HepG2 (cell line): ENCODE data around the gene SLX9. TPM values are rescaled to one million over a fixed set of nuclear protein-coding genes. Genes with fewer than 3 reads are reported as not detected.

ENCODE experiments used
- CREB1 ChIP-seq, 2 experiments: fragments of 450-650 bp in 1 of 2; IDR thresholded peaks; 2 replicates each; pipeline ENCODE4 v1.6.1; 2016 to 2017; ENCODE audit warnings: control low read depth in 1 of 2, mild to moderate bottlenecking in 1 of 2, missing compliant biosample characterization in 1 of 2, missing genetic modification characterization in 1 of 2
- EED ChIP-seq: sonication (generic); formaldehyde crosslinking; IDR thresholded peaks from 2 replicates; pipeline ENCODE4 v1.5.0; 2020; ENCODE audit warnings: mild to moderate bottlenecking, missing genetic modification reagents
- FOXO4 ChIP-seq: sonication (generic); formaldehyde crosslinking; conservative IDR thresholded peaks from 2 replicates; pipeline ENCODE4 v1.8.1; 2023; ENCODE audit warnings: missing genetic modification reagents
- HMGA1 ChIP-seq: sonication (generic); formaldehyde crosslinking; conservative IDR thresholded peaks from 2 replicates; pipeline ENCODE4 v1.4.0; 2020; ENCODE audit warnings: missing genetic modification reagents
- JUNB ChIP-seq: sonication (generic); formaldehyde crosslinking; IDR thresholded peaks from 2 replicates; pipeline ENCODE4 v1.8.0; 2022; ENCODE audit warnings: missing genetic modification reagents, mild to moderate bottlenecking, borderline replicate concordance
- KAT8 ChIP-seq: IDR thresholded peaks from 2 replicates; pipeline ENCODE4 v1.6.1; 2016; ENCODE audit warnings: missing genetic modification reagents, missing compliant biosample characterization
- KDM6A ChIP-seq: IDR thresholded peaks from 2 replicates; pipeline ENCODE4 v1.6.1; 2016; ENCODE audit warnings: low read depth
- NBN ChIP-seq: fragments of 450-650 bp; conservative IDR thresholded peaks from 2 replicates; pipeline ENCODE4 v1.6.1; 2017
- POGK ChIP-seq: sonication (generic); formaldehyde crosslinking; conservative IDR thresholded peaks from 2 replicates; pipeline ENCODE4 v1.8.0; 2022; ENCODE audit warnings: mild to moderate bottlenecking, moderate library complexity, missing genetic modification reagents
- RXRA ChIP-seq: sonication (generic); formaldehyde crosslinking; IDR thresholded peaks from 2 replicates; pipeline ENCODE4 v1.5.1; 2020; ENCODE audit warnings: missing genetic modification reagents
- SNRNP70 ChIP-seq: fragments of 200-400 bp; formaldehyde crosslinking; IDR thresholded peaks from 2 replicates; pipeline ENCODE4 v1.6.1; 2017; ENCODE audit warnings: mild to moderate bottlenecking, low read depth, low read length, moderate library complexity
- ZBTB3 ChIP-seq: sonication (generic); formaldehyde crosslinking; IDR thresholded peaks from 2 replicates; pipeline ENCODE4 v1.4.0; 2020; ENCODE audit warnings: low read depth, mild to moderate bottlenecking, moderate library complexity, missing genetic modification reagents, borderline replicate concordance
- ZBTB33 ChIP-seq: sonication (generic); formaldehyde crosslinking; IDR thresholded peaks from 2 replicates; pipeline ENCODE4 v1.4.0; 2020; ENCODE audit warnings: missing genetic modification reagents
- ZNF224 ChIP-seq: sonication (generic); formaldehyde crosslinking; IDR thresholded peaks from 2 replicates; pipeline ENCODE4 v1.5.0; 2020; ENCODE audit warnings: mild to moderate bottlenecking, missing genetic modification reagents
- ZNF562 ChIP-seq: sonication (generic); formaldehyde crosslinking; IDR thresholded peaks from 2 replicates; pipeline ENCODE4 v1.8.0; 2022; ENCODE audit warnings: missing genetic modification reagents, borderline replicate concordance
- ZNF7 ChIP-seq: IDR thresholded peaks from 2 replicates; pipeline ENCODE4 v1.6.1; 2016; ENCODE audit warnings: missing biosample characterization, missing genetic modification reagents
- ZNF747 ChIP-seq: sonication (generic); formaldehyde crosslinking; IDR thresholded peaks from 2 replicates; pipeline ENCODE4 v1.8.1; 2023; ENCODE audit warnings: missing genetic modification reagents, mild to moderate bottlenecking, borderline replicate concordance
- polyA plus RNA-seq, 8 experiments: library from polyadenylated mRNA; depleted of rRNA in 3 of 8; stranded (reverse) in 7 of 8; unstranded in 1 of 8; fragments of >200 nt; fragmentation: Illumina TruSeq in 4 of 8; extraction: Trizol in 4 of 8; gene quantifications; 2 replicates each; pipeline versions ENCODE4 v1.2.1 to v1.2.3, GENCODE V29; 2011 to 2016; ENCODE audit warnings: low read depth in 4 of 8, missing spikeins in 1 of 8, mixed read lengths in 1 of 8; ENCODE audit not compliant: insufficient read depth in 1 of 8
- total RNA-seq, 5 experiments: library from RNA; depleted of rRNA; stranded (reverse); fragments of >200 nt; fragmentation: Illumina TruSeq; extraction: Trizol; gene quantifications; 2 replicates each; pipeline ENCODE4 v1.2.3, GENCODE V29; 2016; ENCODE audit warnings: low read depth in 1 of 5
- TF ChIP-seq, protein P1 (sequence below): fragments of 450-650 bp; IDR thresholded peaks from 2 replicates; pipeline ENCODE4 v1.6.1; 2016
- TF ChIP-seq, protein P2 (sequence below): sonication (generic); formaldehyde crosslinking; IDR thresholded peaks from 2 replicates; pipeline ENCODE4 v1.8.1; 2023; ENCODE audit warnings: mild to moderate bottlenecking, moderate library complexity, missing genetic modification reagents
- TF ChIP-seq, protein P3 (sequence below): sonication (generic); formaldehyde crosslinking; IDR thresholded peaks from 2 replicates; pipeline ENCODE4 v1.4.0; 2020; ENCODE audit warnings: low read depth, mild to moderate bottlenecking, missing genetic modification reagents

The SLX9 gene
- total and polyA plus RNA-seq, 2 of the 13 experiments (the other 11 are each of a cell fraction or from before 2014, with no cell fraction given): 21.0 to 47.1 TPM

DNA sequence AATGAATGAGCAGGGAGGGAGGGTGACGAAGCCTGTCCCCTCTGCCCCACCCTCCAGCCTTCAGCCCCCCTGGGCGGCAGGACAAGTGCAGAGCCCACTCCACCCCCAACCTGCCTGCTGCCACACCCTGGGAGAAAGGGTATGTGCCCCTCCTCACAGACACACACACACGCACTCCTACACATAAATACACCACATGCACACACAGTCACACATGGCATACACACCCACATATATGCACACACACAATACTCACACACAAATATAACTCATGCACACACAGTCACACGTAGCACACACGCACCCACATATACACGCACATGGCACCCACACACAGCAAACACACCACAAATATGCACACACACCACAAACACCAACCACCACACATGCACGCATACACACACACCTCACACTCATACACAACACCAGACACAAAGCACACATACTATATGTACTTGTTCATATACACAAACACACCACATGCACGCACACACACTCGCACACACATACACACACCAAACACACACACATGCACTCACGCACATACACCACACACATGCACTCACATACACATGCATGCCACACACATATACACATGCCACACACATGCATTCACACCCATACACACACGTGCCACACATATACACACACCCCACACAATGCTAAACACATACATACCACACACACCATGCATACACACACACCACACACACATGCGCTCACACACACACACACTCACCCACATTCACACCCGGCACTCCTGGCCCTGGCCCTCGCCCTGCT is 35.5 kb upstream of the SLX9 start (continued):
- TF ChIP-seq FOXO4 (CRISPR knock-in tag) (no peak), SNRNP70 (no peak), HMGA1 (CRISPR knock-in tag) (no peak), JUNB (0 out of 2 replicates have a peak, but pooled peaks have one; percentile 37), ZNF562 (CRISPR knock-in tag) (no peak), ZNF224 (no peak), RXRA (CRISPR knock-in tag) (no peak), CREB1 (IDR thresholded peaks at IDR 0.05) (0 out of 2 replicates have a peak, but pooled peaks have one; percentile 2), CREB1 (CRISPR knock-in tag; IDR thresholded peaks at IDR 0.05) (no peak), ZNF747 (no peak), POGK (CRISPR knock-in tag) (no peak), KDM6A (CRISPR knock-in tag) (no peak), KAT8 (no peak), ZBTB3 (no peak), ZBTB33 (no peak), NBN (peak; percentile 71; the same call in 1 of the 2 replicates), EED (CRISPR knock-in tag) (no peak), ZNF7 (CRISPR knock-in tag) (no peak)
- TF ChIP-seq, protein P1, sequence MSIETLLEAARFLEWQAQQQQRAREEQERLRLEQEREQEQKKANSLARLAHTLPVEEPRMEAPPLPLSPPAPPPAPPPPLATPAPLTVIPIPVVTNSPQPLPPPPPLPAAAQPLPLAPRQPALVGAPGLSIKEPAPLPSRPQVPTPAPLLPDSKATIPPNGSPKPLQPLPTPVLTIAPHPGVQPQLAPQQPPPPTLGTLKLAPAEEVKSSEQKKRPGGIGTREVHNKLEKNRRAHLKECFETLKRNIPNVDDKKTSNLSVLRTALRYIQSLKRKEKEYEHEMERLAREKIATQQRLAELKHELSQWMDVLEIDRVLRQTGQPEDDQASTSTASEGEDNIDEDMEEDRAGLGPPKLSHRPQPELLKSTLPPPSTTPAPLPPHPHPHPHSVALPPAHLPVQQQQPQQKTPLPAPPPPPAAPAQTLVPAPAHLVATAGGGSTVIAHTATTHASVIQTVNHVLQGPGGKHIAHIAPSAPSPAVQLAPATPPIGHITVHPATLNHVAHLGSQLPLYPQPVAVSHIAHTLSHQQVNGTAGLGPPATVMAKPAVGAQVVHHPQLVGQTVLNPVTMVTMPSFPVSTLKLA: peak; percentile 76
- TF ChIP-seq, protein P2, sequence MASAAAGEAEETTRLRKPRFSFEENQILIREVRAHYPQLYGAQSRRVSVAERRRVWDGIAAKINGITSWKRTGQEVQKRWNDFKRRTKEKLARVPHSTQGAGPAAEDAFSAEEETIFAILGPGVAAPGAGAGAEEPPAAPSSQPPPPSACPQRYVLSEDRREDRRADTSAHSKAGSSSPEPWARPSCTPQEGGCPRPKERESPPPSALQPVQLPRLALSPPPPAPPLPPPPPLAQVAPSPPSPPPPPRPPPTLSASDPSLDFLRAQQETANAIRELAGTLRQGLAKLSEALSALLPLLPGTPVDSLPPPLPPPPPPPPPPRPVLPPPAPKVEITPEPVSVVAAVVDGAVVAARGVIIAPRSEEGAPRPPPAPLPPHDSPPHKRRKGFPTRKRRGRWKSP (CRISPR knock-in tag): no peak
- TF ChIP-seq, protein P3, sequence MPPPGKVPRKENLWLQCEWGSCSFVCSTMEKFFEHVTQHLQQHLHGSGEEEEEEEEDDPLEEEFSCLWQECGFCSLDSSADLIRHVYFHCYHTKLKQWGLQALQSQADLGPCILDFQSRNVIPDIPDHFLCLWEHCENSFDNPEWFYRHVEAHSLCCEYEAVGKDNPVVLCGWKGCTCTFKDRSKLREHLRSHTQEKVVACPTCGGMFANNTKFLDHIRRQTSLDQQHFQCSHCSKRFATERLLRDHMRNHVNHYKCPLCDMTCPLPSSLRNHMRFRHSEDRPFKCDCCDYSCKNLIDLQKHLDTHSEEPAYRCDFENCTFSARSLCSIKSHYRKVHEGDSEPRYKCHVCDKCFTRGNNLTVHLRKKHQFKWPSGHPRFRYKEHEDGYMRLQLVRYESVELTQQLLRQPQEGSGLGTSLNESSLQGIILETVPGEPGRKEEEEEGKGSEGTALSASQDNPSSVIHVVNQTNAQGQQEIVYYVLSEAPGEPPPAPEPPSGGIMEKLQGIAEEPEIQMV (CRISPR knock-in tag): no peak
